ENCODE measurements around the gene PTPRB. TPM values are rescaled to one million over a fixed set of nuclear protein-coding genes. Genes with fewer than 3 reads are reported as not detected.

Gene PTPRB
- total RNA-seq, 2 donors from 2014 or later: 0.22 TPM; not detected in 1

DNA sequence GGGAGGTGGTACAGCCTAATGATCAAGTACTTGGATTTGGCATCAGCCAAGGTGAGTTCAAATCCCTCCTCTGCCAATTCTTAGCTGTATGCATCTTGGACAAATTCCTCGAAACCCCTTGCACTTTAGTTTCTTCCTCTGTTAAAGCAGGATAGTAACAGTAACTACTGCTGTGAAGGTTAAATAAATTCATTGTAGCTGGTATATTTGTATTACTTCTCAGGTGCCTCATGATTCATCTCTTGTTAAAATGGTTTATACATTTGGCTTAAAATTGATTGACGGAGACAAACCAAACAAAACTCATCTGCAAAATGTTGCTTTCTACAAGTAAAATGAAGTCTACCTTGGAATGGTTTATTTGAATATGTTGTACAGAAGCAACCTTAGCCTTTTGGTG is 2.3 kb upstream of the PTPRB start:
- H3K4me1 ChIP-seq (ENCODE audit: control insufficient read depth, insufficient read depth, low read length): no peaks in the 10 kb centered on the region
- H3K4me3 ChIP-seq (ENCODE audit: low read length): no peak overlapping the region
- no peaks in the 10 kb centered on the region for H3K27me3 ChIP-seq (ENCODE audit: control insufficient read depth, insufficient read depth, low read length, poor library complexity, severe bottlenecking)
- Mint-ChIP-seq H3K9me3 (no peaks in the 10 kb centered on the region), H3K27ac (no peak overlapping the region), H3K27me3 (ENCODE audit: insufficient read depth) (no peaks in the 10 kb centered on the region), H3K36me3 (ENCODE audit: low read depth) (no peaks in the 10 kb centered on the region), H3K4me1 (no peaks in the 10 kb centered on the region), H3K4me3 (no peak overlapping the region)
- no peak overlapping the region for H3K27ac ChIP-seq (ENCODE audit: low read depth, low read length)
- no peaks in the 10 kb centered on the region for H3K36me3 ChIP-seq (ENCODE audit: control insufficient read depth, insufficient read depth, low read length)
- H3K9ac ChIP-seq (ENCODE audit: extremely low read depth, low read length, poor library complexity, severe bottlenecking): no peak overlapping the region
- WGBS, 2 experiments (ENCODE audit: insufficient coverage in 1 of 2, insufficient read length in 1 of 2): 86 to 100% methylated on average over 2 of the region's 2 CpGs
- H3K9me3 ChIP-seq (ENCODE audit: control insufficient read depth, low read length): no peaks in the 10 kb centered on the region
- no peak for DNase-seq
- TF ChIP-seq, protein P1, sequence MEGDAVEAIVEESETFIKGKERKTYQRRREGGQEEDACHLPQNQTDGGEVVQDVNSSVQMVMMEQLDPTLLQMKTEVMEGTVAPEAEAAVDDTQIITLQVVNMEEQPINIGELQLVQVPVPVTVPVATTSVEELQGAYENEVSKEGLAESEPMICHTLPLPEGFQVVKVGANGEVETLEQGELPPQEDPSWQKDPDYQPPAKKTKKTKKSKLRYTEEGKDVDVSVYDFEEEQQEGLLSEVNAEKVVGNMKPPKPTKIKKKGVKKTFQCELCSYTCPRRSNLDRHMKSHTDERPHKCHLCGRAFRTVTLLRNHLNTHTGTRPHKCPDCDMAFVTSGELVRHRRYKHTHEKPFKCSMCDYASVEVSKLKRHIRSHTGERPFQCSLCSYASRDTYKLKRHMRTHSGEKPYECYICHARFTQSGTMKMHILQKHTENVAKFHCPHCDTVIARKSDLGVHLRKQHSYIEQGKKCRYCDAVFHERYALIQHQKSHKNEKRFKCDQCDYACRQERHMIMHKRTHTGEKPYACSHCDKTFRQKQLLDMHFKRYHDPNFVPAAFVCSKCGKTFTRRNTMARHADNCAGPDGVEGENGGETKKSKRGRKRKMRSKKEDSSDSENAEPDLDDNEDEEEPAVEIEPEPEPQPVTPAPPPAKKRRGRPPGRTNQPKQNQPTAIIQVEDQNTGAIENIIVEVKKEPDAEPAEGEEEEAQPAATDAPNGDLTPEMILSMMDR (conservative IDR thresholded peaks at IDR 0.05): no peak

DNA sequence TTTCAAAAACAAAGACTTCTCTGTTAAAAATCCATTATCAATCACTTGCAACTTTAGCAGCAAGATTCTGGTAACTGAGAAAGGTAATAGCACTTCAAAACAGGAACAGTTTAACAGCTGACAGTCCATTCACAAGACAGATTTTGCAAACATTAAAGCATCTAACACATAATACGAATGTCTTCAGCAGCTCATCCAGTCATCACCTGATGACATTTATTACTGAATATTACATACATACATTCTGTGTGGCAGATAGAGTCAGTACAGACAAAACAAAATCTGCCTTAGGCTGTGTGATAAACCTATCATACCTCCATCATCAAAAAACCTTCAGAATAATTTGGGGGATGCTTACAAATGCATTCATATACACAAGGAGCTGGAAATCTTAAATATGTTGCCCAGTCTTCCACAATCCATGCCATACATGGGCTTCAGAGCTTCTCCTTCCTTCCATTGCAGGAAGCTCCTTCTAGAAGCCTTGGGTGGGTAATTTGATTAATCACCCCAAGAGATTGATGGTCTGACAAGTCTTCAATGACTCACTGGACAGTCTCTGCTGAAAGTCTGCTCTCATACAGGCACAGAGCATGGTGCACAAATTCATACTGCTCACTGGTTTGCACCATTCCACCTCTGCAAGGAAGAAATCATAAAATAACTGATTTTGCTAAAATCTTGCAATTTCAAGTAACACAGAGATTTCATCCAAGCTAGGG is 1.6 kb upstream of the PTPRB start:
- H3K27me3 ChIP-seq (ENCODE audit: control insufficient read depth, insufficient read depth, low read length, poor library complexity, severe bottlenecking): no peaks in the 10 kb centered on the region
- H3K27ac ChIP-seq (ENCODE audit: low read depth, low read length): no peak overlapping the region
- TF ChIP-seq, protein P1 (conservative IDR thresholded peaks at IDR 0.05): no peak
- no peaks in the 10 kb centered on the region for H3K36me3 Mint-ChIP-seq (ENCODE audit: low read depth)
- H3K4me3 ChIP-seq (ENCODE audit: low read length): no peak overlapping the region
- no peaks in the 10 kb centered on the region for H3K4me1 Mint-ChIP-seq
- 94% methylated on average over 1 of the region's 1 CpG; no CpG with 5 or more reads in 1 of the 2 experiments for WGBS, 2 experiments (ENCODE audit: insufficient coverage in 1 of 2, insufficient read length in 1 of 2)
- H3K27ac Mint-ChIP-seq: no peak overlapping the region
- H3K9me3 Mint-ChIP-seq: no peaks in the 10 kb centered on the region
- H3K4me1 ChIP-seq (ENCODE audit: control insufficient read depth, insufficient read depth, low read length): no peaks in the 10 kb centered on the region
- no peaks in the 10 kb centered on the region for H3K9me3 ChIP-seq (ENCODE audit: control insufficient read depth, low read length)
- no peak overlapping the region for H3K9ac ChIP-seq (ENCODE audit: extremely low read depth, low read length, poor library complexity, severe bottlenecking)
- H3K4me3 Mint-ChIP-seq: no peak overlapping the region
- no peaks in the 10 kb centered on the region for H3K36me3 ChIP-seq (ENCODE audit: control insufficient read depth, insufficient read depth, low read length)
- no peak for DNase-seq
- H3K27me3 Mint-ChIP-seq (ENCODE audit: insufficient read depth): no peaks in the 10 kb centered on the region

DNA sequence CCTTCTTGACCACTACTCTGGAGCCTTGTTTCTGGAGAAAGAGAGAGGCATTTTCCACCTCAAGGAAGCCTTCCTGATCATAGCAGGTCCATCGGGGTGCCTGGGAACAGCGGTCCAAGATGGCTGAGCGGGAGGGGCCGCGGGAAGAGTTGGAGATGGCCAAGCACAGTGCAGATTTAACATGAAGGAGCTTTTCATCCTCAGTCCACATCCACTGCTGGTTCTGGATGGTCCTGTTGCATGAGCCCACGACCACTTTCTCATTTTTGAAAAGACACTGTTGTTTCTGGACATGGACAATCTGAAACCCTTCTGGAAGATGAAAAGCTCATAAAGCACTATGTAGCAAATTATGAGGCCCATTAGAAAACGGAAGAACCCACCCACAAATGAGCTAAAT is 1.5 kb downstream of the PTPRB start:
- Histone ChIP-seq H3K27ac (ENCODE audit: low read depth, low read length) (no peak overlapping the region), H3K9ac (ENCODE audit: extremely low read depth, low read length, poor library complexity, severe bottlenecking) (no peak overlapping the region), H3K27me3 (ENCODE audit: control insufficient read depth, insufficient read depth, low read length, poor library complexity, severe bottlenecking) (no peaks in the 10 kb centered on the region), H3K9me3 (ENCODE audit: control insufficient read depth, low read length) (no peaks in the 10 kb centered on the region), H3K4me3 (ENCODE audit: low read length) (no peak overlapping the region), H3K4me1 (ENCODE audit: control insufficient read depth, insufficient read depth, low read length) (no peaks in the 10 kb centered on the region), H3K36me3 (ENCODE audit: control insufficient read depth, insufficient read depth, low read length) (no peaks in the 10 kb centered on the region)
- TF ChIP-seq, protein P1 (conservative IDR thresholded peaks at IDR 0.05): no peak
- H3K4me1 Mint-ChIP-seq: no peaks in the 10 kb centered on the region
- DNase-seq: no peak
- H3K27ac Mint-ChIP-seq: no peak overlapping the region
- H3K36me3 Mint-ChIP-seq (ENCODE audit: low read depth): no peaks in the 10 kb centered on the region
- no peaks in the 10 kb centered on the region for H3K9me3 Mint-ChIP-seq
- H3K27me3 Mint-ChIP-seq (ENCODE audit: insufficient read depth): no peaks in the 10 kb centered on the region
- WGBS, 2 experiments (ENCODE audit: insufficient coverage in 1 of 2, insufficient read length in 1 of 2): 94 to 100% methylated on average over 2 to 7 of the region's 7 CpGs
- no peak overlapping the region for H3K4me3 Mint-ChIP-seq
